ENCODE results near the gene LDB2.

Gene LDB2

GRCh38 chr4:16693641-16694040 lies 204.8 kb downstream of the LDB2 start:
- no peaks in the 10 kb centered on the region for H4K20me1 ChIP-seq (ENCODE audit: control insufficient read depth, insufficient read depth, low read depth, low read length)
- H3K36me3 ChIP-seq (ENCODE audit: control insufficient read depth, low read length): no peaks in the 10 kb centered on the region
- H3K9me2 ChIP-seq (replicated peaks; ENCODE audit: control insufficient read depth, low read length): no peaks in the 10 kb centered on the region
- H3K27me3 ChIP-seq (ENCODE audit: control insufficient read depth, low read length): no peaks in the 10 kb centered on the region
- no peaks in the 10 kb centered on the region for H3F3A ChIP-seq (ENCODE audit: control insufficient read depth, insufficient read depth)
- no peak for TF ChIP-seq EZH2phosphoT487 (IDR thresholded peaks at IDR 0.05; ENCODE audit: borderline replicate concordance, low read length)
- TF ChIP-seq CTCF (IDR thresholded peaks at IDR 0.05; ENCODE audit: low read depth, low read length, poor library complexity, severe bottlenecking): no peak
- no peaks in the 10 kb centered on the region for H3K9me3 ChIP-seq (ENCODE audit: control insufficient read depth, insufficient read depth, low read length)
- no peak overlapping the region for H3K4me3 ChIP-seq (ENCODE audit: low read length)
- no peak overlapping the region for H3K27ac ChIP-seq (ENCODE audit: low read depth, low read length)
- no peaks in the 10 kb centered on the region for H3K4me1 ChIP-seq (ENCODE audit: control insufficient read depth, low read length)
- no peaks in the 10 kb centered on the region for H3K79me2 ChIP-seq (ENCODE audit: control insufficient read depth, low read length)
- H3K4me2 ChIP-seq (ENCODE audit: low read length): no peak overlapping the region

DNA sequence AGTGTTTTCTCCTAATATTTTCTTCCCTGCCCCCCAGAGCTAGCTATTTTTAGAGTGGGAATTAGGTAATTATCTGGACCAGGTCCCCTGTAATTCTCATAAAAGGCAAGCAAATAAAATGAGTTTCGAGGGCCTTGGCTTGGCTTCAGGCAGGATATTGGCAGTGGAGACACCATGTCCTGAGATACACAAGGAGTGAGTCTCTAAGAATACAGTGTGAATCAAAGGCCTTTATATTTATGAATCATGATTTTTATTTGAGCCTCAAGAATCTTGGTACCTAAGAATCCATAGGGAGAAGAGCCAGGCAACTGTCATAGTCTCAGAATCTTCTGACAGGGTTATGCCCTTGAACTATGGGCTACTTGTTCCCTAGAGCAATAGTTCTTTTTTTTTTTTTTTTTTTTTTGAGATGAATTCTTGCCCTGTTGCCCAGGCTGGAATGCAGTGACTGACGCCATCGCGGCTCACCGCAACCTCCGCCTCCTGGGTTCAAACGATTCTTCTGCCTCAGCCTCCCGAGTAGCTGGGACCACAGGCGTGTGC lies 205.4 kb downstream of the LDB2 start:
- no peaks in the 10 kb centered on the region for H3K9me3 ChIP-seq (ENCODE audit: control insufficient read depth, insufficient read depth, low read length)
- no peak overlapping the region for H3K27ac ChIP-seq (ENCODE audit: low read depth, low read length)
- H3K9me2 ChIP-seq (replicated peaks; ENCODE audit: control insufficient read depth, low read length): no peaks in the 10 kb centered on the region
- H3K79me2 ChIP-seq (ENCODE audit: control insufficient read depth, low read length): no peaks in the 10 kb centered on the region
- H3F3A ChIP-seq (ENCODE audit: control insufficient read depth, insufficient read depth): no peaks in the 10 kb centered on the region
- H3K27me3 ChIP-seq (ENCODE audit: control insufficient read depth, low read length): no peaks in the 10 kb centered on the region
- no peaks in the 10 kb centered on the region for H4K20me1 ChIP-seq (ENCODE audit: control insufficient read depth, insufficient read depth, low read depth, low read length)
- no peaks in the 10 kb centered on the region for H3K4me1 ChIP-seq (ENCODE audit: control insufficient read depth, low read length)
- no peaks in the 10 kb centered on the region for H3K36me3 ChIP-seq (ENCODE audit: control insufficient read depth, low read length)
- H3K4me2 ChIP-seq (ENCODE audit: low read length): no peak overlapping the region
- no peak overlapping the region for H3K4me3 ChIP-seq (ENCODE audit: low read length)
- TF ChIP-seq EZH2phosphoT487 (IDR thresholded peaks at IDR 0.05; ENCODE audit: borderline replicate concordance, low read length): no peak
- no peak for TF ChIP-seq CTCF (IDR thresholded peaks at IDR 0.05; ENCODE audit: low read depth, low read length, poor library complexity, severe bottlenecking)

- H3K27ac ChIP-seq (ENCODE audit: low read depth, low read length): no peak overlapping the region
- no peaks in the 10 kb centered on the region for H3K4me1 ChIP-seq (ENCODE audit: control insufficient read depth, low read length)
- H3K4me3 ChIP-seq (ENCODE audit: low read length): no peak overlapping the region
- H3K9me2 ChIP-seq (replicated peaks; ENCODE audit: control insufficient read depth, low read length): no peaks in the 10 kb centered on the region
- no peaks in the 10 kb centered on the region for H3K9me3 ChIP-seq (ENCODE audit: control insufficient read depth, insufficient read depth, low read length)
- H3K4me2 ChIP-seq (ENCODE audit: low read length): no peak overlapping the region
- H3K36me3 ChIP-seq (ENCODE audit: control insufficient read depth, low read length): no peaks in the 10 kb centered on the region
- no peaks in the 10 kb centered on the region for H4K20me1 ChIP-seq (ENCODE audit: control insufficient read depth, insufficient read depth, low read depth, low read length)
- no peaks in the 10 kb centered on the region for H3K27me3 ChIP-seq (ENCODE audit: control insufficient read depth, low read length)
- H3F3A ChIP-seq (ENCODE audit: control insufficient read depth, insufficient read depth): no peaks in the 10 kb centered on the region
- H3K79me2 ChIP-seq (ENCODE audit: control insufficient read depth, low read length): no peaks in the 10 kb centered on the region
- TF ChIP-seq EZH2phosphoT487 (IDR thresholded peaks at IDR 0.05; ENCODE audit: borderline replicate concordance, low read length): no peak
- TF ChIP-seq CTCF (IDR thresholded peaks at IDR 0.05; ENCODE audit: low read depth, low read length, poor library complexity, severe bottlenecking): no peak
These were observed 205.9 kb downstream of the LDB2 start for GRCh38 chr4:16692524-16692923.
